ENCODE data around the gene KCNH6. TPM values are rescaled to one million over a fixed set of nuclear protein-coding genes. Genes with fewer than 3 reads are reported as not detected.

Gene KCNH6
- total and polyA plus RNA-seq, 7 donors = 0.13 TPM; not detected in 6

DNA sequence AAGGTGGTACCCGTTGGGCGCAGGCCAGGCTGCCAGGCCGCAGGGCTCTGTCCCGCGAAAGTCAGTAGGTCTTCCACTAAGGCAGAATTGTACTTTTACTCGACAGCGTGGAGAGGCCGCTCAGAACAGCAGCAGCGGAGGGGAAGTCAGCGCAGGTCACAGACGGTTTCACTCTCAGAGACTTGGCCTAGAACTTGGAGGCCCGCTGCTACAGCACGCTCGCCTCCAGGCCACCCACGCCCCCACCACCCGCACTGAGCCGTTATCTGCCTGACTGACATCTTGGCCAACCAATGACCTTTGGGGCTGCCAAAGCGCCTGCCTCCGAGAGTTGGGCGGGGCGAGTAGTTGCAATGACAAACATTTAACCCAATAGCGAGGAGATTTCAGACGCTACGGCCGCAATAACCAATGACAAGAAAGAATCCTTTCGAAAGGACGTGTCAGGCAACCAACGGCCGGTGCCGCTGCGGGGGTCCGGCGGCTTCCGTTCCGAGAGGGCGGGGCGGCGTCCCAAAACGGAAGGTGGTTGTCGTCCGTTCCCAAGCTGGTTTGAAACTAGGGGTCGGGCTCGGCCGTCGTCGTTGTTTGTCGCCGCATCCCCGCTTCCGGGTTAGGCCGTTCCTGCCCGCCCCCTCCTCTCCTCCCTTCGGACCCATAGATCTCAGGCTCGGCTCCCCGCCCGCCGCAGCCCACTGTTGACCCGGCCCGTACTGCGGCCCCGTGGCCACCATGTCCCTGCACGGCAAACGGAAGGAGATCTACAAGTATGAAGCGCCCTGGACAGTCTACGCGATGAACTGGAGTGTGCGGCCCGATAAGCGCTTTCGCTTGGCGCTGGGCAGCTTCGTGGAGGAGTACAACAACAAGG, 27.0 kb downstream of the KCNH6 start, which contains the start of gene DCAF7:
TSS of gene DCAF7 (plus strand) at position 532 of the 871 bp plus-strand sequence. CDS start at position 733, 201 bp downstream.
- H3K36me3 ChIP-seq = no peaks in the 10 kb centered on the region
- H3K27me3 ChIP-seq = no peaks in the 10 kb centered on the region
- H3K4me3 ChIP-seq = peak within 1 kb of the TSS; percentile 66 to 95 (median 81)
- H3K4me1 ChIP-seq = peaks cover 0 to 49% (median 43%) of the 10 kb centered on the region in 4 donors
- no peaks in the 10 kb centered on the region for H3K9me3 ChIP-seq
- peak within 1 kb of the TSS; percentile 87 to 95 (median 89) for H3K27ac ChIP-seq
- peak; percentile 100 for DNase-seq
- intact Hi-C loops (cut with DNase I) = loop anchor here (1.0 to 5.0 kb wide), 3 partner anchors 16 to 104 kb away; partner anchors contain the start of genes CYB561 and TACO1
- 0 to 1% methylated on average over 72 of the region's 72 CpGs for WGBS, 2 donors
- TF ChIP-seq POLR2AphosphoS5 (IDR thresholded peaks at IDR 0.05) (peak; percentile 66 to 86 (median 79)), EP300 (IDR thresholded peaks at IDR 0.05) (no peak), POLR2A (IDR thresholded peaks at IDR 0.05) (peak; percentile 48 to 57)

GRCh38 chr17:63550817-63551639, 27.9 kb downstream of the KCNH6 start:
- 0% methylated on average over 32 of the region's 32 CpGs for whole genome bisulfite sequencing, 2 donors
- TF ChIP-seq CTCF (IDR thresholded peaks at IDR 0.05) = no peak
- no peak for TF ChIP-seq POLR2A (IDR thresholded peaks at IDR 0.05)
- TF ChIP-seq POLR2AphosphoS5 (IDR thresholded peaks at IDR 0.05) = no peak
- no peak for TF ChIP-seq EP300 (IDR thresholded peaks at IDR 0.05)
- Histone ChIP-seq H3K9me3 (no peaks in the 10 kb centered on the region), H3K4me3 (peak overlapping the region; percentile 66 to 95 (median 81)), H3K36me3 (no peaks in the 10 kb centered on the region), H3K27me3 (no peaks in the 10 kb centered on the region), H3K4me1 (peaks cover 0 to 58% (median 51%) of the 10 kb centered on the region in 4 donors), H3K27ac (peak overlapping the region; percentile 87 to 95 (median 89))
- DNase-seq = no peak
- intact Hi-C loops (cut with DNase I) = loop anchor here (1.0 to 5.0 kb wide), 2 partner anchors 51 to 105 kb away; partner anchors contain the start of genes CYB561 and TACO1

DNA sequence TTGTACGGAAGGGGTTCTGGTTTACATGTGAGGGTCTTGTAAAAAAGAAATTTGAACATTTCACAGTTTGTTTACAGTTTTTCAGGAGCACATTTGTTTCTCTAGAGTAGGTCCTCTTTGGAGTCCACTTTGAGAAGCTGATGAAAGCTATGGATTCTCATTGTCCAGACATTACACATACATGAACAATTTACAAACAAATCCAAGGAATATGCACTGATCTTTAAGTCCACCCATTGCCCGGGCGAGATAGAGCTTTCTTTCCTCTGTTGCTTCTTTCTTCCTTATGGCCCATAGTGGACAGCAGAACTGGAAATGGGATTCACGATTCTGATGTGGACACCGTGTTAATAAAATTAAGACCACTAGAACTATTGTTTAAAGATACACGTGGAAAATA, 29.1 kb downstream of the KCNH6 start:
- Histone ChIP-seq H3K36me3 (no peaks in the 10 kb centered on the region), H3K4me1 (peaks cover 0 to 60% (median 51%) of the 10 kb centered on the region in 4 donors), H3K27ac (peak overlapping the region in 2 of 4 donors; percentile 87 to 95), H3K27me3 (no peaks in the 10 kb centered on the region), H3K9me3 (no peaks in the 10 kb centered on the region), H3K4me3 (peak overlapping the region; percentile 1 to 95 (median 67))
- WGBS, 2 donors = 19 to 54% methylated on average over 6 of the region's 6 CpGs
- no peak for DNase-seq
- intact Hi-C loops (cut with DNase I) = loop anchor here (5.0 kb wide), 1 partner anchor 50 kb away; the partner anchor contains the start of gene TACO1
- TF ChIP-seq POLR2A (IDR thresholded peaks at IDR 0.05) (no peak), EP300 (IDR thresholded peaks at IDR 0.05) (no peak), POLR2AphosphoS5 (IDR thresholded peaks at IDR 0.05) (no peak), CTCF (IDR thresholded peaks at IDR 0.05) (no peak)

- H3K4me1 ChIP-seq = peaks cover 0 to 64% (median 48%) of the 10 kb centered on the region in 4 donors
- intact Hi-C loops (cut with DNase I) = no loop called here
- DNase-seq = no peak
- H3K4me3 ChIP-seq = no peak overlapping the region
- WGBS, 2 donors = 78 to 83% methylated on average over 7 of the region's 7 CpGs
- H3K27me3 ChIP-seq = no peaks in the 10 kb centered on the region
- H3K9me3 ChIP-seq = no peaks in the 10 kb centered on the region
- no peak overlapping the region for H3K27ac ChIP-seq
- no peaks in the 10 kb centered on the region for H3K36me3 ChIP-seq
- no peak for TF ChIP-seq CTCF (IDR thresholded peaks at IDR 0.05)
- TF ChIP-seq POLR2AphosphoS5 (IDR thresholded peaks at IDR 0.05) = no peak
- no peak for TF ChIP-seq EP300 (IDR thresholded peaks at IDR 0.05)
- no peak for TF ChIP-seq POLR2A (IDR thresholded peaks at IDR 0.05)
Observed at GRCh38 chr17:63555500-63556156, 32.5 kb downstream of the KCNH6 start.
